Prostate gland (tissue), 2 donors: ENCODE data around the gene BCL7C.

ENCODE experiments used
- POLR2A ChIP-seq: fragments of 450-650 bp; IDR thresholded peaks from one replicate; pipeline ENCODE4 v1.6.1; 2016; ENCODE audit warnings: antibody characterized with exemption, mild to moderate bottlenecking
- TF ChIP-seq, protein P1 (sequence below), 4 experiments: fragments of 200-600 bp in 2 of 4; fragments of 450-650 bp in 2 of 4; sonication (generic) in 2 of 4; IDR thresholded peaks; 1 replicate in 3 of 4; 2 replicates in 1 of 4; pipeline ENCODE4 v1.5.1; 2016 to 2019; ENCODE audit warnings: antibody characterized with exemption in 4 of 4, mild to moderate bottlenecking in 2 of 4, moderate library complexity in 2 of 4

DNA sequence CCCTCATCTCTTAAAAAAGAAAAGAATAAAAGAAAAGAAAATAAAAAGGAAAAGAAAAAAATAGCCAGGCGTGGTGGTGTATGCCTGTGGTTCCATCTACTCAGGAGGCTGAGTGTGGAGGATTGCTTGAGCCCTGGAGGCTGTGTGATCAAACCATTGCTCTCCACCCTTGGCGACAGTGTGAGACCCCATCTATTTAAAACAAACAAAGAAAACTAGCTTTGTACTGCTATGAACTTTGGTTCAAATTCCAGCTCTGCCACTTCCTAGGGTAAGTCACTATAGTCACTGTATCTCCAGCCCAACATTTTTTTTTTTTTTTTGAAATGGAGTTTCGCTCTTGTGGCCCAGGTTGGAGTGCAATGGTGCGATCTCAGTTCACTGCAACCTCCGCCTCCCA lies 6.7 kb upstream of the BCL7C start:
- TF ChIP-seq, protein P1, sequence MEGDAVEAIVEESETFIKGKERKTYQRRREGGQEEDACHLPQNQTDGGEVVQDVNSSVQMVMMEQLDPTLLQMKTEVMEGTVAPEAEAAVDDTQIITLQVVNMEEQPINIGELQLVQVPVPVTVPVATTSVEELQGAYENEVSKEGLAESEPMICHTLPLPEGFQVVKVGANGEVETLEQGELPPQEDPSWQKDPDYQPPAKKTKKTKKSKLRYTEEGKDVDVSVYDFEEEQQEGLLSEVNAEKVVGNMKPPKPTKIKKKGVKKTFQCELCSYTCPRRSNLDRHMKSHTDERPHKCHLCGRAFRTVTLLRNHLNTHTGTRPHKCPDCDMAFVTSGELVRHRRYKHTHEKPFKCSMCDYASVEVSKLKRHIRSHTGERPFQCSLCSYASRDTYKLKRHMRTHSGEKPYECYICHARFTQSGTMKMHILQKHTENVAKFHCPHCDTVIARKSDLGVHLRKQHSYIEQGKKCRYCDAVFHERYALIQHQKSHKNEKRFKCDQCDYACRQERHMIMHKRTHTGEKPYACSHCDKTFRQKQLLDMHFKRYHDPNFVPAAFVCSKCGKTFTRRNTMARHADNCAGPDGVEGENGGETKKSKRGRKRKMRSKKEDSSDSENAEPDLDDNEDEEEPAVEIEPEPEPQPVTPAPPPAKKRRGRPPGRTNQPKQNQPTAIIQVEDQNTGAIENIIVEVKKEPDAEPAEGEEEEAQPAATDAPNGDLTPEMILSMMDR (IDR thresholded peaks at IDR 0.05), result no peak
- no peak for TF ChIP-seq POLR2A
